ENCODE measurements around the gene EID3. TPM values are rescaled to one million over a fixed set of nuclear protein-coding genes. Genes with fewer than 3 reads are reported as not detected.

Gene EID3
- total and polyA plus RNA-seq, 2 of the 8 experiments (the other 6 are each of a cell fraction or from before 2014, with no cell fraction given), result 1.2 to 2.8 TPM

GRCh38 chr12:104337030-104337558, 33.6 kb downstream of the EID3 start (continued):
- TF ChIP-seq, protein P1, sequence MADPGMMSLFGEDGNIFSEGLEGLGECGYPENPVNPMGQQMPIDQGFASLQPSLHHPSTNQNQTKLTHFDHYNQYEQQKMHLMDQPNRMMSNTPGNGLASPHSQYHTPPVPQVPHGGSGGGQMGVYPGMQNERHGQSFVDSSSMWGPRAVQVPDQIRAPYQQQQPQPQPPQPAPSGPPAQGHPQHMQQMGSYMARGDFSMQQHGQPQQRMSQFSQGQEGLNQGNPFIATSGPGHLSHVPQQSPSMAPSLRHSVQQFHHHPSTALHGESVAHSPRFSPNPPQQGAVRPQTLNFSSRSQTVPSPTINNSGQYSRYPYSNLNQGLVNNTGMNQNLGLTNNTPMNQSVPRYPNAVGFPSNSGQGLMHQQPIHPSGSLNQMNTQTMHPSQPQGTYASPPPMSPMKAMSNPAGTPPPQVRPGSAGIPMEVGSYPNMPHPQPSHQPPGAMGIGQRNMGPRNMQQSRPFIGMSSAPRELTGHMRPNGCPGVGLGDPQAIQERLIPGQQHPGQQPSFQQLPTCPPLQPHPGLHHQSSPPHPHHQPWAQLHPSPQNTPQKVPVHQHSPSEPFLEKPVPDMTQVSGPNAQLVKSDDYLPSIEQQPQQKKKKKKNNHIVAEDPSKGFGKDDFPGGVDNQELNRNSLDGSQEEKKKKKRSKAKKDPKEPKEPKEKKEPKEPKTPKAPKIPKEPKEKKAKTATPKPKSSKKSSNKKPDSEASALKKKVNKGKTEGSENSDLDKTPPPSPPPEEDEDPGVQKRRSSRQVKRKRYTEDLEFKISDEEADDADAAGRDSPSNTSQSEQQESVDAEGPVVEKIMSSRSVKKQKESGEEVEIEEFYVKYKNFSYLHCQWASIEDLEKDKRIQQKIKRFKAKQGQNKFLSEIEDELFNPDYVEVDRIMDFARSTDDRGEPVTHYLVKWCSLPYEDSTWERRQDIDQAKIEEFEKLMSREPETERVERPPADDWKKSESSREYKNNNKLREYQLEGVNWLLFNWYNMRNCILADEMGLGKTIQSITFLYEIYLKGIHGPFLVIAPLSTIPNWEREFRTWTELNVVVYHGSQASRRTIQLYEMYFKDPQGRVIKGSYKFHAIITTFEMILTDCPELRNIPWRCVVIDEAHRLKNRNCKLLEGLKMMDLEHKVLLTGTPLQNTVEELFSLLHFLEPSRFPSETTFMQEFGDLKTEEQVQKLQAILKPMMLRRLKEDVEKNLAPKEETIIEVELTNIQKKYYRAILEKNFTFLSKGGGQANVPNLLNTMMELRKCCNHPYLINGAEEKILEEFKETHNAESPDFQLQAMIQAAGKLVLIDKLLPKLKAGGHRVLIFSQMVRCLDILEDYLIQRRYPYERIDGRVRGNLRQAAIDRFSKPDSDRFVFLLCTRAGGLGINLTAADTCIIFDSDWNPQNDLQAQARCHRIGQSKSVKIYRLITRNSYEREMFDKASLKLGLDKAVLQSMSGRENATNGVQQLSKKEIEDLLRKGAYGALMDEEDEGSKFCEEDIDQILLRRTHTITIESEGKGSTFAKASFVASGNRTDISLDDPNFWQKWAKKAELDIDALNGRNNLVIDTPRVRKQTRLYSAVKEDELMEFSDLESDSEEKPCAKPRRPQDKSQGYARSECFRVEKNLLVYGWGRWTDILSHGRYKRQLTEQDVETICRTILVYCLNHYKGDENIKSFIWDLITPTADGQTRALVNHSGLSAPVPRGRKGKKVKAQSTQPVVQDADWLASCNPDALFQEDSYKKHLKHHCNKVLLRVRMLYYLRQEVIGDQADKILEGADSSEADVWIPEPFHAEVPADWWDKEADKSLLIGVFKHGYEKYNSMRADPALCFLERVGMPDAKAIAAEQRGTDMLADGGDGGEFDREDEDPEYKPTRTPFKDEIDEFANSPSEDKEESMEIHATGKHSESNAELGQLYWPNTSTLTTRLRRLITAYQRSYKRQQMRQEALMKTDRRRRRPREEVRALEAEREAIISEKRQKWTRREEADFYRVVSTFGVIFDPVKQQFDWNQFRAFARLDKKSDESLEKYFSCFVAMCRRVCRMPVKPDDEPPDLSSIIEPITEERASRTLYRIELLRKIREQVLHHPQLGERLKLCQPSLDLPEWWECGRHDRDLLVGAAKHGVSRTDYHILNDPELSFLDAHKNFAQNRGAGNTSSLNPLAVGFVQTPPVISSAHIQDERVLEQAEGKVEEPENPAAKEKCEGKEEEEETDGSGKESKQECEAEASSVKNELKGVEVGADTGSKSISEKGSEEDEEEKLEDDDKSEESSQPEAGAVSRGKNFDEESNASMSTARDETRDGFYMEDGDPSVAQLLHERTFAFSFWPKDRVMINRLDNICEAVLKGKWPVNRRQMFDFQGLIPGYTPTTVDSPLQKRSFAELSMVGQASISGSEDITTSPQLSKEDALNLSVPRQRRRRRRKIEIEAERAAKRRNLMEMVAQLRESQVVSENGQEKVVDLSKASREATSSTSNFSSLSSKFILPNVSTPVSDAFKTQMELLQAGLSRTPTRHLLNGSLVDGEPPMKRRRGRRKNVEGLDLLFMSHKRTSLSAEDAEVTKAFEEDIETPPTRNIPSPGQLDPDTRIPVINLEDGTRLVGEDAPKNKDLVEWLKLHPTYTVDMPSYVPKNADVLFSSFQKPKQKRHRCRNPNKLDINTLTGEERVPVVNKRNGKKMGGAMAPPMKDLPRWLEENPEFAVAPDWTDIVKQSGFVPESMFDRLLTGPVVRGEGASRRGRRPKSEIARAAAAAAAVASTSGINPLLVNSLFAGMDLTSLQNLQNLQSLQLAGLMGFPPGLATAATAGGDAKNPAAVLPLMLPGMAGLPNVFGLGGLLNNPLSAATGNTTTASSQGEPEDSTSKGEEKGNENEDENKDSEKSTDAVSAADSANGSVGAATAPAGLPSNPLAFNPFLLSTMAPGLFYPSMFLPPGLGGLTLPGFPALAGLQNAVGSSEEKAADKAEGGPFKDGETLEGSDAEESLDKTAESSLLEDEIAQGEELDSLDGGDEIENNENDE (IDR thresholded peaks at IDR 0.05; ENCODE audit: insufficient replicate concordance, low read length), result no peak
- TF ChIP-seq SUZ12 (IDR thresholded peaks at IDR 0.05; ENCODE audit: low read length) (no peak), SP1 (IDR thresholded peaks at IDR 0.05; ENCODE audit: low read depth, low read length) (no peak), CTCF (IDR thresholded peaks at IDR 0.05; ENCODE audit: control extremely low read depth in 1 of 3, insufficient read depth in 1 of 3, low read depth in 1 of 3, low read length in 3 of 3) (no peak), ATF3 (IDR thresholded peaks at IDR 0.05; ENCODE audit: insufficient read depth, low read depth, low read length) (no peak), GTF2F1 (IDR thresholded peaks at IDR 0.05; ENCODE audit: borderline replicate concordance, low read depth, low read length) (no peak), CHD2 (IDR thresholded peaks at IDR 0.05; ENCODE audit: low read length) (no peak), PHF8 (conservative IDR thresholded peaks at IDR 0.05; ENCODE audit: low read depth, low read length) (no peak)
